ENCODE results near the gene PLA2G4E. TPM values are rescaled to one million over a fixed set of nuclear protein-coding genes. Genes with fewer than 3 reads are reported as not detected.

Gene PLA2G4E
- total RNA-seq, 3 donors from 2014 or later: not detected

- TF ChIP-seq POLR2AphosphoS5 (IDR thresholded peaks at IDR 0.05) (no peak), POLR2A (IDR thresholded peaks at IDR 0.05) (no peak), CTCF (IDR thresholded peaks at IDR 0.05) (no peak)
- intact Hi-C loops (cut with DNase I; ENCODE audit: low total_unique reads): loop anchor here (5.0 kb wide), 1 partner anchor 64 kb away; no protein-coding TSS in a partner anchor
- H3K4me1 ChIP-seq: no peaks in the 10 kb centered on the region
Observed at GRCh38 chr15:41997845-41998244, 23.0 kb downstream of the PLA2G4E start.

GRCh38 chr15:41996921-41997592 is 23.8 kb downstream of the PLA2G4E start:
- Histone ChIP-seq H3K9me3 (no peaks in the 10 kb centered on the region), H3K27me3 (no peaks in the 10 kb centered on the region), H3K4me1 (no peaks in the 10 kb centered on the region), H3K36me3 (no peaks in the 10 kb centered on the region), H3K27ac (peak overlapping the region in 1 of 2 donors; percentile 11), H3K4me3 (no peak overlapping the region)
- intact Hi-C loops (cut with DNase I; ENCODE audit: low total_unique reads): loop anchor here (5.0 kb wide), 1 partner anchor 65 kb away; no protein-coding TSS in a partner anchor
- no peak for TF ChIP-seq POLR2AphosphoS5 (IDR thresholded peaks at IDR 0.05)
- TF ChIP-seq CTCF (IDR thresholded peaks at IDR 0.05): no peak
- no peak for TF ChIP-seq POLR2A (IDR thresholded peaks at IDR 0.05)
- DNase-seq (ENCODE audit: low spot score in 2 of 2): no peak

More at GRCh38 chr15:41997845-41998244, 23.0 kb downstream of the PLA2G4E start:
- no peaks in the 10 kb centered on the region for H3K9me3 ChIP-seq
- H3K27me3 ChIP-seq: no peaks in the 10 kb centered on the region
- DNase-seq (ENCODE audit: low spot score in 2 of 2): no peak
- H3K4me3 ChIP-seq: no peak overlapping the region
- peak overlapping the region in 1 of 2 donors; percentile 11 for H3K27ac ChIP-seq
- H3K36me3 ChIP-seq: no peaks in the 10 kb centered on the region

- H3K9me3 ChIP-seq: no peaks in the 10 kb centered on the region
- no peak overlapping the region for H3K4me3 ChIP-seq
- H3K36me3 ChIP-seq: no peaks in the 10 kb centered on the region
- no peak for TF ChIP-seq CTCF (IDR thresholded peaks at IDR 0.05)
- no peak for TF ChIP-seq POLR2AphosphoS5 (IDR thresholded peaks at IDR 0.05)
- no peak for TF ChIP-seq POLR2A (IDR thresholded peaks at IDR 0.05)
- no peak overlapping the region for H3K27ac ChIP-seq
- intact Hi-C loops (cut with DNase I; ENCODE audit: low total_unique reads): loop anchor here (5.0 kb wide), 1 partner anchor 66 kb away; no protein-coding TSS in a partner anchor
- H3K27me3 ChIP-seq: no peaks in the 10 kb centered on the region
- no peaks in the 10 kb centered on the region for H3K4me1 ChIP-seq
- no peak for DNase-seq (ENCODE audit: low spot score in 2 of 2)
Observed at GRCh38 chr15:41996376-41996775, 24.5 kb downstream of the PLA2G4E start.

GRCh38 chr15:41995476-41995855 is 25.4 kb downstream of the PLA2G4E start:
- Histone ChIP-seq H3K27me3 (no peaks in the 10 kb centered on the region), H3K36me3 (no peaks in the 10 kb centered on the region), H3K4me1 (no peaks in the 10 kb centered on the region), H3K4me3 (no peak overlapping the region), H3K9me3 (no peaks in the 10 kb centered on the region), H3K27ac (no peak overlapping the region)
- intact Hi-C loops (cut with DNase I; ENCODE audit: low total_unique reads): loop anchor here (5.0 kb wide), 1 partner anchor 67 kb away; no protein-coding TSS in a partner anchor
- no peak for TF ChIP-seq CTCF (IDR thresholded peaks at IDR 0.05)
- TF ChIP-seq POLR2AphosphoS5 (IDR thresholded peaks at IDR 0.05): no peak
- TF ChIP-seq POLR2A (IDR thresholded peaks at IDR 0.05): no peak
- no peak for DNase-seq (ENCODE audit: low spot score in 2 of 2)

GRCh38 chr15:41994772-41995475 is 25.9 kb downstream of the PLA2G4E start:
- Histone ChIP-seq H3K27ac (no peak overlapping the region), H3K4me3 (no peak overlapping the region), H3K4me1 (no peaks in the 10 kb centered on the region), H3K27me3 (no peaks in the 10 kb centered on the region), H3K9me3 (no peaks in the 10 kb centered on the region), H3K36me3 (no peaks in the 10 kb centered on the region)
- DNase-seq (ENCODE audit: low spot score in 2 of 2): no peak
- intact Hi-C loops (cut with DNase I; ENCODE audit: low total_unique reads): loop anchor here (5.0 kb wide), 1 partner anchor 67 kb away; no protein-coding TSS in a partner anchor
- TF ChIP-seq POLR2A (IDR thresholded peaks at IDR 0.05) (no peak), POLR2AphosphoS5 (IDR thresholded peaks at IDR 0.05) (no peak), CTCF (IDR thresholded peaks at IDR 0.05) (no peak)

Data from breast epithelium (tissue), 4 donors.